ENCODE measurements around the gene ACVR1. TPM values are rescaled to one million over a fixed set of nuclear protein-coding genes. Genes with fewer than 3 reads are reported as not detected.

ACVR1 gene
- total RNA-seq, 1 experiment from 2014 or later = 27.6 TPM

DNA sequence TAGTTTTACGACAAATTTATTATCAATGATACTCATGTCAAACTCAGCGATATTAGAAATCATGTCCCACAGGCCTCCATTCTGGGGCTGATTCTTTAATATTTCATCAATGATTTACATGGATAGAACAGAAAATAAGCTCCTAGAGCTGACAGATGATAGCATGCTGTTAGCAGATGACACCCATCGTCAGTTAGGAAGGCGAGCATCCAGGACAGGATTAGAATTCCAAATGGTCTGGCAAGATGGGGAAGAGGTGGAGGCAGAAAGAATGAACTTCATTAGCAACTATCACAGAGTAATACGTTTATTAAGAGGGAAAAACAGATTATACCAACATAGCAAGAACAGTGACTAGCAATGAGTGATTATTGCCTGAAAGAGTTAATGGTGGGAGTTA, 46.2 kb upstream of the ACVR1 start:
- peaks cover 7% of the 10 kb centered on the region; the same call in 1 of the 2 replicates for H3K27me3 ChIP-seq (ENCODE audit: control insufficient read depth, insufficient read depth, low read length)
- no peaks in the 10 kb centered on the region for H3K36me3 ChIP-seq (ENCODE audit: control insufficient read depth, insufficient read depth, low read length)
- TF ChIP-seq, protein P1, sequence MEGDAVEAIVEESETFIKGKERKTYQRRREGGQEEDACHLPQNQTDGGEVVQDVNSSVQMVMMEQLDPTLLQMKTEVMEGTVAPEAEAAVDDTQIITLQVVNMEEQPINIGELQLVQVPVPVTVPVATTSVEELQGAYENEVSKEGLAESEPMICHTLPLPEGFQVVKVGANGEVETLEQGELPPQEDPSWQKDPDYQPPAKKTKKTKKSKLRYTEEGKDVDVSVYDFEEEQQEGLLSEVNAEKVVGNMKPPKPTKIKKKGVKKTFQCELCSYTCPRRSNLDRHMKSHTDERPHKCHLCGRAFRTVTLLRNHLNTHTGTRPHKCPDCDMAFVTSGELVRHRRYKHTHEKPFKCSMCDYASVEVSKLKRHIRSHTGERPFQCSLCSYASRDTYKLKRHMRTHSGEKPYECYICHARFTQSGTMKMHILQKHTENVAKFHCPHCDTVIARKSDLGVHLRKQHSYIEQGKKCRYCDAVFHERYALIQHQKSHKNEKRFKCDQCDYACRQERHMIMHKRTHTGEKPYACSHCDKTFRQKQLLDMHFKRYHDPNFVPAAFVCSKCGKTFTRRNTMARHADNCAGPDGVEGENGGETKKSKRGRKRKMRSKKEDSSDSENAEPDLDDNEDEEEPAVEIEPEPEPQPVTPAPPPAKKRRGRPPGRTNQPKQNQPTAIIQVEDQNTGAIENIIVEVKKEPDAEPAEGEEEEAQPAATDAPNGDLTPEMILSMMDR (IDR thresholded peaks at IDR 0.05) = no peak
- no peak for TF ChIP-seq TCF7L2 (IDR thresholded peaks at IDR 0.05; ENCODE audit: low read depth, low read length)
- TF ChIP-seq POLR2AphosphoS5 (IDR thresholded peaks at IDR 0.05; ENCODE audit: low read depth, low read length) = no peak
- TF ChIP-seq SIN3A (IDR thresholded peaks at IDR 0.05; ENCODE audit: borderline replicate concordance, insufficient read depth, low read depth, low read length) = no peak
- TF ChIP-seq, protein P2, sequence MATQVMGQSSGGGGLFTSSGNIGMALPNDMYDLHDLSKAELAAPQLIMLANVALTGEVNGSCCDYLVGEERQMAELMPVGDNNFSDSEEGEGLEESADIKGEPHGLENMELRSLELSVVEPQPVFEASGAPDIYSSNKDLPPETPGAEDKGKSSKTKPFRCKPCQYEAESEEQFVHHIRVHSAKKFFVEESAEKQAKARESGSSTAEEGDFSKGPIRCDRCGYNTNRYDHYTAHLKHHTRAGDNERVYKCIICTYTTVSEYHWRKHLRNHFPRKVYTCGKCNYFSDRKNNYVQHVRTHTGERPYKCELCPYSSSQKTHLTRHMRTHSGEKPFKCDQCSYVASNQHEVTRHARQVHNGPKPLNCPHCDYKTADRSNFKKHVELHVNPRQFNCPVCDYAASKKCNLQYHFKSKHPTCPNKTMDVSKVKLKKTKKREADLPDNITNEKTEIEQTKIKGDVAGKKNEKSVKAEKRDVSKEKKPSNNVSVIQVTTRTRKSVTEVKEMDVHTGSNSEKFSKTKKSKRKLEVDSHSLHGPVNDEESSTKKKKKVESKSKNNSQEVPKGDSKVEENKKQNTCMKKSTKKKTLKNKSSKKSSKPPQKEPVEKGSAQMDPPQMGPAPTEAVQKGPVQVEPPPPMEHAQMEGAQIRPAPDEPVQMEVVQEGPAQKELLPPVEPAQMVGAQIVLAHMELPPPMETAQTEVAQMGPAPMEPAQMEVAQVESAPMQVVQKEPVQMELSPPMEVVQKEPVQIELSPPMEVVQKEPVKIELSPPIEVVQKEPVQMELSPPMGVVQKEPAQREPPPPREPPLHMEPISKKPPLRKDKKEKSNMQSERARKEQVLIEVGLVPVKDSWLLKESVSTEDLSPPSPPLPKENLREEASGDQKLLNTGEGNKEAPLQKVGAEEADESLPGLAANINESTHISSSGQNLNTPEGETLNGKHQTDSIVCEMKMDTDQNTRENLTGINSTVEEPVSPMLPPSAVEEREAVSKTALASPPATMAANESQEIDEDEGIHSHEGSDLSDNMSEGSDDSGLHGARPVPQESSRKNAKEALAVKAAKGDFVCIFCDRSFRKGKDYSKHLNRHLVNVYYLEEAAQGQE (IDR thresholded peaks at IDR 0.05; ENCODE audit: insufficient read depth in 1 of 2, low read depth in 2 of 2, low read length in 1 of 2) = no peak
- no peak overlapping the region for H3K4me3 ChIP-seq (ENCODE audit: low read depth in 2 of 2, low read length in 2 of 2)
- intact Hi-C loops (cut with micrococcal nuclease; ENCODE audit: unreplicated experiment) (no loop called here), in situ Hi-C loops (cut with HindIII; ENCODE audit: low pct_unique_long_range_greater_than_20kb, low sequenced_read_pairs) (no loop called here)
- BruUV-seq (replicated peaks) = no TSS peak
- ChIA-PET CTCF (no interaction called here), POLR2A (no interaction called here)
- no peaks in the 10 kb centered on the region for H3K4me1 ChIP-seq (ENCODE audit: control insufficient read depth, insufficient read depth, low read length)
- no peak overlapping the region for H3K27ac ChIP-seq (ENCODE audit: low read length)
- ATAC-seq (no peak), DNase-seq (ENCODE audit: low read depth, low spot score) (no peak)
- no peaks in the 10 kb centered on the region for H3K9me3 ChIP-seq (ENCODE audit: control insufficient read depth, insufficient read depth, low read depth, low read length)

DNA sequence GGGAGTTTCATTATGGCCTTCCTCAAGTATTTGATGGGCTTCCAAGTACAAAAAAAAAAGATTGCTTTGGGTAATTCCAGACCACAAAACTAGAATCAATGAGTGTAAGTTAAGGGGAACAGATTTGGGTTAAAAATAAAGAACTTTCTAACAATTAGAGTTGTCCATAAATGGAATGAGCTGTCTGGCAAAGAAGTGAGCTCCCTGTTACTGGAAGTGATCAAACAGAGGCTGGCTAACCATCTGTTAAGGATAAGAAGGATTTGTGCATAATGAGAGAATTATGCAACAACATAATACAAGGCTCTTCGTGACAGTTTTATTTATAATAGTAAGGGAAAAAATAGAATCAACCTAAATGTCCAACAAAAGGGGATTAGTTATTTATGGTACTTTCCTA, 44.6 kb upstream of the ACVR1 start:
- no peak overlapping the region for H3K4me3 ChIP-seq (ENCODE audit: low read depth in 2 of 2, low read length in 2 of 2)
- BruUV-seq (replicated peaks) = no TSS peak
- peaks cover 7% of the 10 kb centered on the region; the same call in 1 of the 2 replicates for H3K27me3 ChIP-seq (ENCODE audit: control insufficient read depth, insufficient read depth, low read length)
- no peaks in the 10 kb centered on the region for H3K36me3 ChIP-seq (ENCODE audit: control insufficient read depth, insufficient read depth, low read length)
- no peaks in the 10 kb centered on the region for H3K9me3 ChIP-seq (ENCODE audit: control insufficient read depth, insufficient read depth, low read depth, low read length)
- no peak overlapping the region for H3K27ac ChIP-seq (ENCODE audit: low read length)
- no peaks in the 10 kb centered on the region for H3K4me1 ChIP-seq (ENCODE audit: control insufficient read depth, insufficient read depth, low read length)
- ATAC-seq (no peak), DNase-seq (ENCODE audit: low read depth, low spot score) (no peak)
- ChIA-PET CTCF (no interaction called here), POLR2A (no interaction called here)
- TF ChIP-seq SIN3A (IDR thresholded peaks at IDR 0.05; ENCODE audit: borderline replicate concordance, insufficient read depth, low read depth, low read length) (no peak), TCF7L2 (IDR thresholded peaks at IDR 0.05; ENCODE audit: low read depth, low read length) (no peak), POLR2AphosphoS5 (IDR thresholded peaks at IDR 0.05; ENCODE audit: low read depth, low read length) (no peak)
- TF ChIP-seq, protein P1 (IDR thresholded peaks at IDR 0.05) = no peak
- TF ChIP-seq, protein P2 (IDR thresholded peaks at IDR 0.05; ENCODE audit: insufficient read depth in 1 of 2, low read depth in 2 of 2, low read length in 1 of 2) = no peak
- intact Hi-C loops (cut with micrococcal nuclease; ENCODE audit: unreplicated experiment) (no loop called here), in situ Hi-C loops (cut with HindIII; ENCODE audit: low pct_unique_long_range_greater_than_20kb, low sequenced_read_pairs) (no loop called here)

Measured in Panc1 (cell line).